A549 (cell line): ENCODE measurements around the gene PITPNM3. TPM values are rescaled to one million over a fixed set of nuclear protein-coding genes. Genes with fewer than 3 reads are reported as not detected.

Experiments
- ATAC-seq, 2 experiments: fragments of 200-7000 bp in 1 of 2; fragments of >200 bp in 1 of 2; cut with Nextera tagmentation in 1 of 2; cut with Tn5 transposase in 1 of 2; 3 replicates each; pipeline versions ENCODE4 v1.8.0 to v1.9.1; 2018 to 2020; ENCODE audit warnings: mild to moderate bottlenecking in 1 of 2, moderate library complexity in 1 of 2
- CTCF ChIA-PET: fragments of 300-600 bp; sonication (Branson Sonifier 250); formaldehyde crosslinking; extraction: SDS; loops from one replicate; lab custom pipeline; 2021; ENCODE audit warnings: antibody characterized with exemption, inconsistent platforms; lab: Yijun Ruan, JAX
- POLR2A ChIA-PET: fragments of 350-600 bp; formaldehyde crosslinking; extraction: SDS; loops from one replicate; lab custom pipeline; 2021; ENCODE audit warnings: antibody characterized with exemption, inconsistent platforms; lab: Yijun Ruan, JAX
- DNase-seq, 2 experiments: peaks; one replicate each; pipeline versions ENCODE4 v3.0.0 to v3.0.0-alpha.2; 2011 to 2016; ENCODE audit warnings: low read depth in 1 of 2, low spot score in 1 of 2
- FAIRE-seq: peaks from 2 replicates; lab custom pipeline; 2011; peaks lifted over from hg19 to GRCh38; lab: Jason Lieb, UNC
- H3K27ac ChIP-seq, 2 experiments: fragments of >200 bp; sonication (Bioruptor Twin); formaldehyde crosslinking; 3 replicates each; pipeline ENCODE4 v1.5.1; 2016 to 2017
- H3K4me1 ChIP-seq: fragments of >200 bp; sonication (Bioruptor Twin); formaldehyde crosslinking; 3 replicates; pipeline ENCODE4 v1.6.1; 2016
- H3K4me2 ChIP-seq: fragments of >200 bp; sonication (Bioruptor Twin); formaldehyde crosslinking; 3 replicates; pipeline ENCODE4 v1.6.1; 2016
- H3K4me3 ChIP-seq: fragments of >200 bp; sonication (Bioruptor Twin); formaldehyde crosslinking; 3 replicates; pipeline ENCODE4 v1.5.1; 2016
- H3K9me3 ChIP-seq: fragments of >200 bp; sonication (Bioruptor Twin); formaldehyde crosslinking; 3 replicates; pipeline ENCODE4 v1.6.1; 2016
- CBX8 ChIP-seq: fragments of 200-600 bp; sonication (generic); IDR thresholded peaks from 2 replicates; pipeline ENCODE4 v1.6.1; 2016
- FOSB ChIP-seq: fragments of 250-450 bp; sonication (Bioruptor Pico); IDR thresholded peaks from 2 replicates; pipeline ENCODE4 v1.5.0; 2020; ENCODE audit warnings: mild to moderate bottlenecking, moderate library complexity
- FOSL2 ChIP-seq, 2 experiments: fragments of 450-650 bp in 1 of 2; fragments of >200 bp in 1 of 2; sonication (Bioruptor Twin) in 1 of 2; formaldehyde crosslinking; IDR thresholded peaks; 2 replicates each; pipeline versions ENCODE4 v1.5.0 to v1.6.1; 2016 to 2020; ENCODE audit warnings: mild to moderate bottlenecking in 1 of 2, moderate library complexity in 1 of 2
- HEYL ChIP-seq: fragments of 250-450 bp; sonication (Bioruptor Pico); IDR thresholded peaks from 2 replicates; pipeline ENCODE4 v1.8.0; 2021; ENCODE audit warnings: mild to moderate bottlenecking, moderate library complexity
- HOXB5 ChIP-seq: fragments of 250-450 bp; sonication (Bioruptor Pico); IDR thresholded peaks from 2 replicates; pipeline ENCODE4 v1.5.0; 2020; ENCODE audit warnings: mild to moderate bottlenecking, moderate library complexity
- JUN ChIP-seq, 2 experiments: fragments of >200 bp; sonication (Bioruptor Twin); formaldehyde crosslinking; IDR thresholded peaks; 2 replicates in 1 of 2; 3 replicates in 1 of 2; pipeline ENCODE4 v1.6.1; 2016 to 2017
- JUNB ChIP-seq: fragments of >200 bp; sonication (Bioruptor Twin); formaldehyde crosslinking; IDR thresholded peaks from 2 replicates; pipeline ENCODE4 v1.6.1; 2016
- MAFK ChIP-seq: fragments of 450-650 bp; IDR thresholded peaks from 2 replicates; pipeline ENCODE4 v1.6.1; 2014; ENCODE audit not compliant: partially characterized antibody
- MAZ ChIP-seq: fragments of 150-350 bp; IDR thresholded peaks from 2 replicates; pipeline ENCODE4 v1.6.1; 2014; ENCODE audit warnings: antibody characterized with exemption, low read depth, low read length, borderline replicate concordance
- NPAS2 ChIP-seq: fragments of 250-450 bp; sonication (Bioruptor Pico); IDR thresholded peaks from 2 replicates; pipeline ENCODE4 v1.8.0; 2022; ENCODE audit warnings: mild to moderate bottlenecking, moderate library complexity, borderline replicate concordance
- NR3C1 ChIP-seq: fragments of >200 bp; sonication (Bioruptor Twin); formaldehyde crosslinking; IDR thresholded peaks from 3 replicates; pipeline ENCODE4 v1.6.1; 2017
- POLR2A ChIP-seq: IDR thresholded peaks from 2 replicates; pipeline ENCODE4 v1.6.1; 2012; ENCODE audit warnings: mild to moderate bottlenecking, low read length
- RAD21 ChIP-seq, 2 experiments: fragments of >200 bp in 1 of 2; sonication (Bioruptor Twin) in 1 of 2; formaldehyde crosslinking in 1 of 2; IDR thresholded peaks in 1 of 2; conservative IDR thresholded peaks in 1 of 2; 2 replicates in 1 of 2; 3 replicates in 1 of 2; pipeline ENCODE4 v1.6.1; 2012 to 2018; ENCODE audit warnings: inconsistent platforms in 1 of 2
- RCOR1 ChIP-seq: fragments of 150-350 bp; IDR thresholded peaks from 2 replicates; pipeline ENCODE4 v1.6.1; 2014; ENCODE audit warnings: antibody characterized with exemption, low read length, low read depth
- RNF2 ChIP-seq: fragments of 200-600 bp; sonication (generic); IDR thresholded peaks from 2 replicates; pipeline ENCODE4 v1.6.1; 2016; ENCODE audit warnings: low read depth, mild to moderate bottlenecking, antibody characterized with exemption, moderate library complexity, borderline replicate concordance
- SMC3 ChIP-seq: fragments of >200 bp; sonication (Bioruptor Twin); formaldehyde crosslinking; IDR thresholded peaks from 3 replicates; pipeline ENCODE4 v1.6.1; 2018; ENCODE audit warnings: inconsistent platforms
- SREBF2 ChIP-seq: fragments of 450-650 bp; IDR thresholded peaks from 2 replicates; pipeline ENCODE4 v1.6.1; 2014; ENCODE audit warnings: mild to moderate bottlenecking, moderate library complexity
- ZFP36 ChIP-seq: fragments of 450-650 bp; IDR thresholded peaks from 2 replicates; pipeline ENCODE4 v1.6.1; 2014; ENCODE audit warnings: borderline replicate concordance; ENCODE audit not compliant: partially characterized antibody
- WGBS: methylation state at CpG from one replicate; pipeline ENCODE4 v1.1.6; 2017; ENCODE audit errors: missing lambda C conversion rate; 5-methylcytosine and 5-hydroxymethylcytosine counted together
- polyA plus RNA-seq, 4 experiments: library from polyadenylated mRNA; depleted of rRNA in 3 of 4; stranded (reverse); fragments of >200 nt; fragmentation: RNase III in 1 of 4; extraction: RNeasy Plus Mini Kit Qiagen cat#74134 plus additional on column Dnase treatment in 1 of 4; gene quantifications; 2 replicates in 3 of 4; 3 replicates in 1 of 4; pipeline ENCODE4 v1.2.3, GENCODE V29; 2011 to 2017
- TF ChIP-seq, protein P1 (sequence below): IDR thresholded peaks from 2 replicates; pipeline ENCODE4 v1.6.1; 2012; ENCODE audit warnings: low read depth, borderline replicate concordance
- TF ChIP-seq, protein P2 (sequence below): fragments of 250-450 bp; sonication (Bioruptor Pico); IDR thresholded peaks from 2 replicates; pipeline ENCODE4 v1.5.0; 2020; ENCODE audit warnings: low read depth, mild to moderate bottlenecking, moderate library complexity
- TF ChIP-seq, protein P3 (sequence below): fragments of 450-650 bp; IDR thresholded peaks from 2 replicates; pipeline ENCODE4 v1.6.1; 2014; ENCODE audit warnings: antibody characterized with exemption
- TF ChIP-seq, protein P4 (sequence below): fragments of 200-600 bp; sonication (generic); IDR thresholded peaks from 2 replicates; pipeline ENCODE4 v1.6.1; 2016; ENCODE audit warnings: antibody characterized with exemption, mild to moderate bottlenecking, moderate library complexity
- TF ChIP-seq, protein P5 (sequence below): IDR thresholded peaks from 2 replicates; pipeline ENCODE4 v1.6.1; 2012

Gene PITPNM3
- polyA plus RNA-seq, 2 of the 4 experiments (the other 2 are of a cell fraction), result 0.80 to 2.2 TPM

DNA sequence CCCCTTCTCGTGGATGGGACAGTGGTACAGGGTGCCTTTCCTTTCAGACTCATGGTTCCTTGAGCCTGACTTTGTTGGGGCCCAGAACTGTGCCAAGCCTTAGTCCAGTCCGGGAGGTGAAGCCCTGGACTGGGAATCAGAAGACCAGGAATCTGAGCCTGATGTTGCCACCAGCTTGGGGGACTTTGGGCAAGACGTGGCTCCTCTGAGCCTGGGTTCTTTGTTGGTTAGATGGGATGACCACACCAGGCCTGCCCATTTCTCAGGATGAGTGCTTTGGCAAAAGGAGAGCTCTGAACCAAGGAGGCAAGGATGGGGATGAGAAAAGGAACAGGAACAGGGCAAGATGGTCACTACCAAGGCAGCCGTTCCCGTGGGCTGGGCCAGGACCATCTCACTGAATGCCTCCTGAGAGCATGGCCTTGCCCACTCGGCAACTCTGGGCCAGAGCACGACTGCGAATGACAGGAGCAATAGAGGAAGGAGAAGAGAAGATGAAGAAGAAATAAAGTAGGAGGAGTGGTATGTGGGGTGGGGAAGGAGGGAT lies 32.5 kb downstream of the PITPNM3 start:
- WGBS, result 73% methylated on average over 8 of the region's 8 CpGs
- Histone ChIP-seq H3K4me3 (0 out of 3 replicates have a peak overlapping the region, but pooled peaks have one; percentile 10), H3K27ac (peak overlapping the region; percentile 69 to 89), H3K4me2 (peak overlapping the region; percentile 66), H3K9me3 (no peaks in the 10 kb centered on the region), H3K4me1 (peaks cover 27% of the 10 kb centered on the region)
- FAIRE-seq, result no peak
- DNase-seq, result no peak
- CTCF ChIA-PET, result interaction anchor here (0.7 to 10.9 kb wide), 7 partner anchors 10 to 142 kb away, joined by 3 to 65 read pairs (median 4); no protein-coding TSS in a partner anchor
- ATAC-seq, result no peak
- POLR2A ChIA-PET, result interaction anchor here (1.0 kb wide), 1 partner anchor 116 kb away, joined by 3 read pairs; the partner anchor contains the start of gene KIAA0753
- TF ChIP-seq, protein P1, sequence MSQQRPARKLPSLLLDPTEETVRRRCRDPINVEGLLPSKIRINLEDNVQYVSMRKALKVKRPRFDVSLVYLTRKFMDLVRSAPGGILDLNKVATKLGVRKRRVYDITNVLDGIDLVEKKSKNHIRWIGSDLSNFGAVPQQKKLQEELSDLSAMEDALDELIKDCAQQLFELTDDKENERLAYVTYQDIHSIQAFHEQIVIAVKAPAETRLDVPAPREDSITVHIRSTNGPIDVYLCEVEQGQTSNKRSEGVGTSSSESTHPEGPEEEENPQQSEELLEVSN, result no peak

DNA sequence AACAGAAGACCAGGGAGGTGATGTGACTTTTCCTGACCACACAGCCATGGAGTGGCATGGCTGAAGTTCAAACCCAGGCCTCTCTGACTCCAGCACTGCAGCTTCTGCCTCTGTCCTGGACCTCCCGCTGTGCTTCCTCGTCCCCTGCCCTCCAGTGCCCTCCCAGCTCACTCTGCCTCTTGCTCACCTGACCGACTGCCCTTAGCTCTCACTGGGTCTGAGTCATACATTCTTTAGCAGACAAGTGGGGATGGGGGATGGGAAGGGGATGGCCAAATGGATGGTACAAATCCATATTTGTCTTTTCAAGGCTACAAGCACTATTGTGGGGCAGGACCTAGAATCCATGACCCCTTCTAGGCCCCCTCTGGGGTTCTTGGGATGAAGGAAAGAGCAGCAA lies 33.0 kb downstream of the PITPNM3 start:
- ATAC-seq, result peak; percentile 75 to 78

DNA sequence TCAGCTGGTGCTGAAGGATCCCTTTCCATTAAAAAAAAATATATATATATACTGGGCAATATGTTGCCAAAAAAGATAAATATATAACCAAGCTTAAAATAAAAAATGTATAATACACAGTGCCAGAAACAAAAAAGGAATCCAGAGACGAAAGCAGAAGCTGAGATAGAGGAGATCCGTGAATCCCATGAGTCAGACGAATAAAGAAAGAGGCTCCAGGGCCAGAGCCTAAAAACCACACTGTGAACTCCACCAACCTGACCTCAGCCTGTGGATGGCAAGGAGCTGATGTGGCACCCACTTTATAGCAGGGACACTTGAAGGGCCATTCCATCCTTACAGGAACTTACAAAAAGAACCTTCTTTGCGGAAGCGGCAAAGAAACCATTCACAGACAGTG lies 34.8 kb downstream of the PITPNM3 start:
- ATAC-seq, result no peak
- 92% methylated on average over 5 of the region's 5 CpGs for WGBS
- Histone ChIP-seq H3K9me3 (no peaks in the 10 kb centered on the region), H3K4me2 (no peak overlapping the region), H3K4me1 (peaks cover 27% of the 10 kb centered on the region), H3K4me3 (no peak overlapping the region)
- no peak for FAIRE-seq
- no peak for DNase-seq
- TF ChIP-seq, protein P1, result no peak
- no peak for TF ChIP-seq NPAS2 (CRISPR knock-in tag)
- no peak for TF ChIP-seq SREBF2
- TF ChIP-seq RCOR1, result no peak
- no peak for TF ChIP-seq HEYL
- TF ChIP-seq, protein P2, sequence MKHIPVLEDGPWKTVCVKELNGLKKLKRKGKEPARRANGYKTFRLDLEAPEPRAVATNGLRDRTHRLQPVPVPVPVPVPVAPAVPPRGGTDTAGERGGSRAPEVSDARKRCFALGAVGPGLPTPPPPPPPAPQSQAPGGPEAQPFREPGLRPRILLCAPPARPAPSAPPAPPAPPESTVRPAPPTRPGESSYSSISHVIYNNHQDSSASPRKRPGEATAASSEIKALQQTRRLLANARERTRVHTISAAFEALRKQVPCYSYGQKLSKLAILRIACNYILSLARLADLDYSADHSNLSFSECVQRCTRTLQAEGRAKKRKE (CRISPR knock-in tag), result no peak
- no peak for TF ChIP-seq HOXB5 (CRISPR knock-in tag)
- TF ChIP-seq CBX8, result no peak
- TF ChIP-seq MAFK, result no peak
- no peak for TF ChIP-seq RNF2
- TF ChIP-seq POLR2A, result no peak
- TF ChIP-seq MAZ, result no peak
- TF ChIP-seq FOSB (CRISPR knock-in tag), result no peak
- no peak for TF ChIP-seq ZFP36
- TF ChIP-seq, all 56 proteins: peak for 0
- POLR2A ChIA-PET, result no interaction called here
- peak overlapping the region in 1 of 2 experiments; percentile 89; a peak in 1 of 6 replicates for H3K27ac ChIP-seq
- CTCF ChIA-PET, result interaction anchor here (0.7 to 1.8 kb wide), 3 partner anchors 13 to 51 kb away, joined by 3 to 4 read pairs (median 3); no protein-coding TSS in a partner anchor

More for the DNA sequence above, 33.0 kb downstream of the PITPNM3 start:
- no peak for FAIRE-seq
- 0 out of 3 replicates have a peak overlapping the region, but pooled peaks have one; percentile 10 for H3K4me3 ChIP-seq
- TF ChIP-seq JUN (IDR thresholded peaks at IDR 0.05) (peak in 1 of 2 experiments; percentile 38; a peak in 1 of 5 replicates), SMC3 (0 out of 3 replicates have a peak, but pooled peaks have one; percentile 21), JUNB (peak; percentile 56), RAD21 (conservative IDR thresholded peaks at IDR 0.05 in 1 of 2, IDR thresholded peaks at IDR 0.05 in 1 of 2) (peak in 1 of 2 experiments; percentile 18; a peak in 1 of 5 replicates), HOXB5 (CRISPR knock-in tag) (no peak), FOSL2 (IDR thresholded peaks at IDR 0.05) (0 out of 2 replicates have a peak, but pooled peaks have one; percentile 15), FOSL2 (CRISPR knock-in tag; IDR thresholded peaks at IDR 0.05) (peak; percentile 74), NR3C1 (no peak)
- TF ChIP-seq, protein P3, sequence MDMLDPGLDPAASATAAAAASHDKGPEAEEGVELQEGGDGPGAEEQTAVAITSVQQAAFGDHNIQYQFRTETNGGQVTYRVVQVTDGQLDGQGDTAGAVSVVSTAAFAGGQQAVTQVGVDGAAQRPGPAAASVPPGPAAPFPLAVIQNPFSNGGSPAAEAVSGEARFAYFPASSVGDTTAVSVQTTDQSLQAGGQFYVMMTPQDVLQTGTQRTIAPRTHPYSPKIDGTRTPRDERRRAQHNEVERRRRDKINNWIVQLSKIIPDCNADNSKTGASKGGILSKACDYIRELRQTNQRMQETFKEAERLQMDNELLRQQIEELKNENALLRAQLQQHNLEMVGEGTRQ, result no peak
- TF ChIP-seq, protein P4, sequence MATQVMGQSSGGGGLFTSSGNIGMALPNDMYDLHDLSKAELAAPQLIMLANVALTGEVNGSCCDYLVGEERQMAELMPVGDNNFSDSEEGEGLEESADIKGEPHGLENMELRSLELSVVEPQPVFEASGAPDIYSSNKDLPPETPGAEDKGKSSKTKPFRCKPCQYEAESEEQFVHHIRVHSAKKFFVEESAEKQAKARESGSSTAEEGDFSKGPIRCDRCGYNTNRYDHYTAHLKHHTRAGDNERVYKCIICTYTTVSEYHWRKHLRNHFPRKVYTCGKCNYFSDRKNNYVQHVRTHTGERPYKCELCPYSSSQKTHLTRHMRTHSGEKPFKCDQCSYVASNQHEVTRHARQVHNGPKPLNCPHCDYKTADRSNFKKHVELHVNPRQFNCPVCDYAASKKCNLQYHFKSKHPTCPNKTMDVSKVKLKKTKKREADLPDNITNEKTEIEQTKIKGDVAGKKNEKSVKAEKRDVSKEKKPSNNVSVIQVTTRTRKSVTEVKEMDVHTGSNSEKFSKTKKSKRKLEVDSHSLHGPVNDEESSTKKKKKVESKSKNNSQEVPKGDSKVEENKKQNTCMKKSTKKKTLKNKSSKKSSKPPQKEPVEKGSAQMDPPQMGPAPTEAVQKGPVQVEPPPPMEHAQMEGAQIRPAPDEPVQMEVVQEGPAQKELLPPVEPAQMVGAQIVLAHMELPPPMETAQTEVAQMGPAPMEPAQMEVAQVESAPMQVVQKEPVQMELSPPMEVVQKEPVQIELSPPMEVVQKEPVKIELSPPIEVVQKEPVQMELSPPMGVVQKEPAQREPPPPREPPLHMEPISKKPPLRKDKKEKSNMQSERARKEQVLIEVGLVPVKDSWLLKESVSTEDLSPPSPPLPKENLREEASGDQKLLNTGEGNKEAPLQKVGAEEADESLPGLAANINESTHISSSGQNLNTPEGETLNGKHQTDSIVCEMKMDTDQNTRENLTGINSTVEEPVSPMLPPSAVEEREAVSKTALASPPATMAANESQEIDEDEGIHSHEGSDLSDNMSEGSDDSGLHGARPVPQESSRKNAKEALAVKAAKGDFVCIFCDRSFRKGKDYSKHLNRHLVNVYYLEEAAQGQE, result no peak
- TF ChIP-seq, protein P1, result no peak
- TF ChIP-seq, protein P5, sequence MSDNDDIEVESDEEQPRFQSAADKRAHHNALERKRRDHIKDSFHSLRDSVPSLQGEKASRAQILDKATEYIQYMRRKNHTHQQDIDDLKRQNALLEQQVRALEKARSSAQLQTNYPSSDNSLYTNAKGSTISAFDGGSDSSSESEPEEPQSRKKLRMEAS, result peak; percentile 35; the same call in 1 of the 2 replicates
- H3K4me2 ChIP-seq, result peak overlapping the region; percentile 66
- no peaks in the 10 kb centered on the region for H3K9me3 ChIP-seq
- peaks cover 27% of the 10 kb centered on the region for H3K4me1 ChIP-seq
- DNase-seq, result peak; percentile 68 to 74
- ChIA-PET CTCF (interaction anchor here (0.7 to 10.9 kb wide), 5 partner anchors 10 to 142 kb away, joined by 3 to 65 read pairs (median 3); no protein-coding TSS in a partner anchor), POLR2A (interaction anchor here (1.0 kb wide), 1 partner anchor 117 kb away, joined by 3 read pairs; the partner anchor contains the start of gene KIAA0753)
- H3K27ac ChIP-seq, result peak overlapping the region; percentile 69 to 89
- WGBS, result 9% methylated on average over 3 of the region's 3 CpGs
